Measurements from ENCODE around the gene SYNE2.

SYNE2 gene

DNA sequence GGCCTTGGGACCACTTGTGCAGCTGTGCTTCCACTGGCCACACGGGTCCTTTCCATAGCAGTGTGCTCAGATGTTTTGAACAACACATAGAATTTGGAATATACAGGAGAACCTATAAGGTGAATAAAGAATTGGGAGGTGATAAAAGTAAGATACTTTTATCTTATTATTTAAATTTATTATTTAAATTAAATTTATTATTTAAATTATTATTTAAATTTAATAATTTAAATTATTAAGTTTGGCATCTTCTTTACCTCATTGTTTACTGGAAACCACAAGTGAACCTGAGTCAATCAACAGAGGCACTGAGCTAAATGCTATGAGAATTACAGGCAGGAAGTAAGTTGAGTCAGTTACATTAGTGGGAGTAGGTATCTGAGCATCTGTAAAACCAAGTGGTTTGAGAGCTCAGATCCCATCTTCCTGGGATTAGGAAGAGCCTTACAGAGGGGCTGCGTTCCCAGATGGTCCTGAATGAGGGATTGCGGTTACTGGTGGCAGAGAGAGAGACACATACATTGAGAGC, 338.2 kb downstream of the SYNE2 start:
- TF ChIP-seq, protein P1, sequence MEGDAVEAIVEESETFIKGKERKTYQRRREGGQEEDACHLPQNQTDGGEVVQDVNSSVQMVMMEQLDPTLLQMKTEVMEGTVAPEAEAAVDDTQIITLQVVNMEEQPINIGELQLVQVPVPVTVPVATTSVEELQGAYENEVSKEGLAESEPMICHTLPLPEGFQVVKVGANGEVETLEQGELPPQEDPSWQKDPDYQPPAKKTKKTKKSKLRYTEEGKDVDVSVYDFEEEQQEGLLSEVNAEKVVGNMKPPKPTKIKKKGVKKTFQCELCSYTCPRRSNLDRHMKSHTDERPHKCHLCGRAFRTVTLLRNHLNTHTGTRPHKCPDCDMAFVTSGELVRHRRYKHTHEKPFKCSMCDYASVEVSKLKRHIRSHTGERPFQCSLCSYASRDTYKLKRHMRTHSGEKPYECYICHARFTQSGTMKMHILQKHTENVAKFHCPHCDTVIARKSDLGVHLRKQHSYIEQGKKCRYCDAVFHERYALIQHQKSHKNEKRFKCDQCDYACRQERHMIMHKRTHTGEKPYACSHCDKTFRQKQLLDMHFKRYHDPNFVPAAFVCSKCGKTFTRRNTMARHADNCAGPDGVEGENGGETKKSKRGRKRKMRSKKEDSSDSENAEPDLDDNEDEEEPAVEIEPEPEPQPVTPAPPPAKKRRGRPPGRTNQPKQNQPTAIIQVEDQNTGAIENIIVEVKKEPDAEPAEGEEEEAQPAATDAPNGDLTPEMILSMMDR (IDR thresholded peaks at IDR 0.05; ENCODE audit: insufficient read depth, low read depth, low read length, missing control alignments) = no peak
- H3K4me3 ChIP-seq (ENCODE audit: low read length) = no peak overlapping the region
- no peak for DNase-seq (ENCODE audit: low read depth)

DNA sequence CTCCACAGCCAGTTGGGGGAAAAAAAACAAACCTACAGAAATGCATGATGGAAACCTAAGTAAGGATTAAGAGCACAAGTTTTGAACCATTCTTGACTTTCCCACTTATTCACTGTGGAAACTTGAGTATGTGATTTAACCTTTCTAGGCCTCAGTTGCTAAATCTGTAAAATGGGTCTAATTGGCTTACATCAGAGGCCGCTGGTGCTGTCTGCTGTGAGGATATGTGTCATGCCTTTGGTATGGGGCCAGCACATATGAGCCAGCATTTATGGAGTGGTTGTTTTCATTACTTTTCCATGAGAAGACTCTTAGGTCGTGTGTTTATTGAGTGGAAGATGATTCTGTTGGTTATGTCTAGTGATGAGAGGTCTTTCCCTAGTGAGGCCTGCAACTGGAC, 339.0 kb downstream of the SYNE2 start:
- no peak overlapping the region for H3K4me3 ChIP-seq (ENCODE audit: low read length)
- peak; percentile 75 for DNase-seq (ENCODE audit: low read depth)
- TF ChIP-seq, protein P1 (IDR thresholded peaks at IDR 0.05; ENCODE audit: insufficient read depth, low read depth, low read length, missing control alignments) = no peak

DNA sequence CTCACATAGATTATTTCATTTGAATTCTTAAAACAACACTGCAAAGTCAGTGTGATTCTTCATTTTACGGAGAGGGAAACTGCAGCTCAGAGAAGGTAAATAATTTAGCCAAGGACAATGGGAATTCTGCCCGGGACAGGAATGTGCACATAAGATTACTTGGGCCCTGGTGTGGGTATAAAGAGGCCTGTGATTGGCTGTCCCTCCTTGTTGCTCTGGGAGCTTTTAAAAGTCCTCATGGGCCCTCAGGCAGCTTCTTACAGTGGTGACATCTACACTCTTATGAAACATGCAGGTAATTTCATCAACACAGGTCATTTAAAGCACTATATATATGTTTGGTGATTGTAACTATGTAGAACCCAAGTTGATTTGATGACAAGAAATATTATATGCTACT, 341.0 kb downstream of the SYNE2 start:
- DNase-seq (ENCODE audit: low read depth) = peak; percentile 43
- H3K4me3 ChIP-seq (ENCODE audit: low read length) = no peak overlapping the region
- TF ChIP-seq, protein P1 (IDR thresholded peaks at IDR 0.05; ENCODE audit: insufficient read depth, low read depth, low read length, missing control alignments) = no peak

DNA sequence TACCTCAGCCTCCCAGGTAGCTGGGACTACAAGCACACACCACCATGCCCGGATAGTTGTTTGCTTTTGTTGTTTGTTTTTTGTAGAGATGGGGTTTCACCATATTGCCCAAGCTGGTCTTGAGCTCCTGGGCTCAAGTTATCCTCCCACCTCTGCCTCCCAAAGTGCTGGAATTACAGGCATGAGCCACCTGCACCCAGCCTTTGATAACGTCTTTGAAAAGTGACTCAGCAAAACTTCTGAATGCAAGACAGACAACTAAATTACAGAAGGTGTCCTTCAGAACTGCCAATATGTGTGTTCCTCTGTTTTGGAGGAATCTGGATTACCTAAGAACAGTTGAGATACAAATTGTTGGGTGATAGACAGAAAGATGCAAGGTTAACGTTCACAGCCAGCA, 341.6 kb downstream of the SYNE2 start:
- TF ChIP-seq, protein P1 (IDR thresholded peaks at IDR 0.05; ENCODE audit: insufficient read depth, low read depth, low read length, missing control alignments) = no peak
- no peak for DNase-seq (ENCODE audit: low read depth)
- no peak overlapping the region for H3K4me3 ChIP-seq (ENCODE audit: low read length)

DNA sequence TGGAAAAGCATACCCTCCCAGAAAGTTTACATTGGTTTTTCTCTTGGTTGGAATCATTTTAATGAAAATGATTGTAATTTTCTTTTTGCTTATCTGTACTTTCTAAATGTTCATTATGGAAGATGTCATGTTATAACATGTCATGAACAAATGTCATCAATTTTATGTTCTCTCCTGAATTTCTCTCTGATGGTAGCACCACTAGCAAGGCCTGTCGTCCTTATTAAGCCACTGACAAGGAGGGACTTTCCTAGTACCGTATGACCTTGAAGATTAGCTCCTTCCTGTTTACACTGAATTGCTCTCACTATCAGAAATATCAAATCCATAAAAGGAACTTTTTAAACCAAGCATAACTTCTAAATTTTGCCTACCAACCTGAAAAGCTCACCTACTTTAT, 342.4 kb downstream of the SYNE2 start:
- TF ChIP-seq, protein P1 (IDR thresholded peaks at IDR 0.05; ENCODE audit: insufficient read depth, low read depth, low read length, missing control alignments) = no peak
- DNase-seq (ENCODE audit: low read depth) = no peak
- no peak overlapping the region for H3K4me3 ChIP-seq (ENCODE audit: low read length)

DNA sequence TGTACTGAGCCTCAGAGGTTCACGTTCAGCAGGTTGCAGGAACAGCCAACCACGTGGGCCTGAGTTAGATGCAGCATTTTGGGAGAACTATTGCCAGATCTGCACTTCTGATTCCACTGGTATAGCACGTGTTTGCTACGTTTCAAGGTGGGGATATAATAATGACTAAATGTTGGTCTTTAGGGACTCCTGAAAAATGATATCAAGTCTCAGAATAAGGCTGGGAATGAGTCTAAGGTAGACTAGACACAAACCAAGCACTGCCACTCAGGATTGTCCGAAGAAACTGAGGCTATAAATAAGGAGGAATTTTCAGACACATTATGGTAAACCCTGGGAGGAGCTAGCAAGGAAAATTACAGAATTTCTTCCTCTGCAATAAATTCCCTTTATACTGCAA, 343.3 kb downstream of the SYNE2 start:
- no peak for DNase-seq (ENCODE audit: low read depth)
- TF ChIP-seq, protein P1 (IDR thresholded peaks at IDR 0.05; ENCODE audit: insufficient read depth, low read depth, low read length, missing control alignments) = no peak
- H3K4me3 ChIP-seq (ENCODE audit: low read length) = no peak overlapping the region

DNA sequence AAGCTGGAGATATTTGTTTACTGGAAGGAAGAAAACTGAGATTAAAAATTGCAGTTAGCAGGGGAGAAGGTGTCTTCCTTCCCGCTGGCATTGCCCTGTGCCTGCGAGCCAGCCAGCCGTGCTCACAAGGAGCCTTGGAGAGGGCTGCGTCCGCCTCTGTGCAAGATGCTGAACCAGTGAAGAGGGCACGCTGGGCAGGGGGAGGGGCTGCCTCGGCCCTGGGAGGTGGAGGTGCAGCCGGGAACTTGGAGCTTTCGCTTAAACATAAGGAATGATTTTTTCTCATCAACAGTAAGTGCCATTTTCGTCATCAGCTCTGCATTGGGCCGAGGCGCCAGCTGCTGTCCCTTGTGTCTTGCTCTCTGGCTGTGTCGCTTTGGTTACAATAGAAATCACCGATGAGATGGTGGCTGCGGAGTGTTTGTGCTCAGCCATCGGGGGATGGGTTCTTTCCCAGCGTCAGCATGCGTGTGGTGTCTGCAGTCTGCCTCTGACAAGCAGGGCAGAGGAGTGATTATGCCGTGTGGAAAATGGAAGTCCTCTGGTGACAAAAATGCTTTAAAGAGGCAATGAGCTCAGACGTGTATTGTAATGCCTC, 344.1 kb downstream of the SYNE2 start:
- no peak overlapping the region for H3K4me3 ChIP-seq (ENCODE audit: low read length)
- no peak for DNase-seq (ENCODE audit: low read depth)
- TF ChIP-seq, protein P1 (IDR thresholded peaks at IDR 0.05; ENCODE audit: insufficient read depth, low read depth, low read length, missing control alignments) = no peak

All from epithelial cell of esophagus (primary cell).